Stimulated activated CD4-positive, alpha-beta T cell treated with anti-CD3 and anti-CD28 coated beads, Interleukin-1b, Interleukin-23, amount 100 ng/mL, for 24 hours (primary cell): Measurements from ENCODE around the gene UTP25.
"Not testable (repeated sequence)": the region's sequence is repeated elsewhere in the genome, so short reads cannot be mapped to it uniquely, and the experiment has no call there.

Experiments
- DNase-seq, 4 experiments: peaks; one replicate each; pipeline ENCODE4 v3.0.0-alpha.2; 2020; ENCODE audit warnings: low read depth in 4 of 4, low spot score in 1 of 4

Gene UTP25

DNA sequence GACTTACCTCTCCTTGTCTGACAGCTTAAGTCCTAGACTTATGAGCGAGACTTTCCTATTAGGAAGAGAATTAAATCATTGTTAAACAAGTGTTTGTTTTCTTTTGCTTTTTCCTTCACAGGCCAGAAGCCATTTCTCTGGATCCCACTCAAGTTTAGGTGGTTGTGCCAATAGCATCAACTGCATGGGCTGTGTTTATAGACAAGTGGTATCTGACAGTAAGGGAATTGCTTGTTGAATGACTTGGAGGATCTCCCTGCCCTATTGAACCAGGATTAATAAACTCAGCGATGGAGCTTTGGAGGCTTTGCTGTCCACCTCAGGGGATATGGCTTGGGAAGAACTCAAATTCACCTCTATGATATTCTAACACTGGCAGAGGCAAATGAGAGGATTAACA lies 43.7 kb downstream of the UTP25 start:
- DNase-seq: no peak

DNA sequence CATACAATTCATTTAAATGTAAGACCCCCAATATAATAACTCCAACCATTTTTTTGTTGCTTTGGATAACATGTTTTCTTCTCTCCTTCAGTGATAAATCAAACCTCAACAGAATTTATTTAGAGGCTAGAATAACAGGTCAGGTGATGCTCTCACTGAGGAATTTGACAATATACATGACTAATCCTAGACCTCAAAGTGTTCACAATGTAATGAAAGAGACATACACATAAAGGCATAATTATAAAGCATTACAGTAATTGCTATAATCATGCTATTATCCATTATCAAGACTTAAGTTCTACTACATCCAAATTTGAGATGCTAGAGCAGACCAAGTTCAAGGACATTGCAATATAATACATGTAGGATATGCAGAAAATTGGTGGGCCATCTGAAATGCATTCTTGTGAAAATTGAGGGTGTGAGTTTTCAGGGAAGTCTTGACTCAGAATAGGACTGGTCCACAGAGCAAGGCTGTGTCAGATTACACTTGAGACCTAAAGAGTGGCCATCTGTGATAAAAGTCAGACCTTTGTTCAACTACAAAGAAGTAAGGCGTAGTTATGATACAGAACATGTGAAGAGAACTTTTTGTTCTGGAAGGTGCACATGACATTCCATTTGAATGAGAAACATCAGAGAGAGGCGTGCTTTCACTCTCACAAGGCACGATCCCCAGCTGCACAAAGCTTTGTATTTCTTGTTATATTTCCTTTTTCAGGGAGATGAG lies 45.5 kb downstream of the UTP25 start:
- no peak for DNase-seq

DNA sequence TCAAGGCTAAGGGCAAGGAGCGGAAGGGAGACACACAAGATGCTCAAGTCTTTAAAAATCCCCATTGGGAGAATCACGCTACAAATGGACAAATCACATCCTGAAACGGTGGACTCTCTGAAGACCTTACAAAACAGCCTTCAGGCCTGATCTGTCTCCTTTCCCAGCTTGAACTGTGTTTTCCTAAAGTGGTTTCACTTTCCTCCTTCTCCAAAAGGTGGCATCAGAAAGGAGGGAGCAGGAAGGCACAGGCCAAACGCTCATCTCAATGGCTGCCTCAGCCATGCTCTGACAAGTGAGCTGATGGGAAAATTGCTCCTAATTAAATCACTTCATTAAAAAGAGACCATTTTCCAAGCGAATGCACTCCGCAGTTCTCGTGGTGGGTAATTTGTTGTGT lies 47.7 kb downstream of the UTP25 start:
- no peak for DNase-seq

DNA sequence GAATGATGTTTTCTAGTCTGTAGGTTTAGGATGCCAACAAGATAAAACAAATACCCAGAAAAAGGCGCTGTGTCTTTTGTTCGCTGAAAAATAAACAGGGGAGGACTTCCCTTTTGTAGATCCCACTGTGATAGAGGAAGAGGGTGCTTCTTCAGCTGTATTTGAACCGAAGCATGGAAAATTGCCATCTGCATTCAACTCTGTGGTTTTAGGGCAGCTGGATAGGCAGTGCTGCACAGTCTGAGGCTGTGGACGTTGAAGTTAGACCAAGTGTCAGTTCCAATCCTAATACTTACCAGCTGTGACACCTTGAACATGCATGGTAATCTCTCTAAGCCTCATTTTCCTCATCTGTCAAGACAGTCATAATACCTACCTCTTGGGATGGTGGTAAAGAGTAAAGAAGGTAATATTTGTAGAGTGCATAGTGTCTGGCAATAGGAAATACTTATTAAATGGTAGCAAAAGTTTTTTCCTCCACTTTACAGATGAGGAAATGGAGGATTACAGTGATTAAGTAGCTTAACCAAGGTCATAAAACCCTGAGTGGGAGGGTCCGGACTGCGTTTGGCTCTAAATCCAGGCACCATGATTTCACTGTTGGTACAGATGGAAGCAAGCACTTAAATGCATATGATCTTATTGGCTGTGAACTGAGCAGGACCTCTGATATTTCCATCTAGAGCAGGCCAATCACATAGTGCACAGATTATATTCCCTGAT lies 48.5 kb downstream of the UTP25 start:
- no peak for DNase-seq

DNA sequence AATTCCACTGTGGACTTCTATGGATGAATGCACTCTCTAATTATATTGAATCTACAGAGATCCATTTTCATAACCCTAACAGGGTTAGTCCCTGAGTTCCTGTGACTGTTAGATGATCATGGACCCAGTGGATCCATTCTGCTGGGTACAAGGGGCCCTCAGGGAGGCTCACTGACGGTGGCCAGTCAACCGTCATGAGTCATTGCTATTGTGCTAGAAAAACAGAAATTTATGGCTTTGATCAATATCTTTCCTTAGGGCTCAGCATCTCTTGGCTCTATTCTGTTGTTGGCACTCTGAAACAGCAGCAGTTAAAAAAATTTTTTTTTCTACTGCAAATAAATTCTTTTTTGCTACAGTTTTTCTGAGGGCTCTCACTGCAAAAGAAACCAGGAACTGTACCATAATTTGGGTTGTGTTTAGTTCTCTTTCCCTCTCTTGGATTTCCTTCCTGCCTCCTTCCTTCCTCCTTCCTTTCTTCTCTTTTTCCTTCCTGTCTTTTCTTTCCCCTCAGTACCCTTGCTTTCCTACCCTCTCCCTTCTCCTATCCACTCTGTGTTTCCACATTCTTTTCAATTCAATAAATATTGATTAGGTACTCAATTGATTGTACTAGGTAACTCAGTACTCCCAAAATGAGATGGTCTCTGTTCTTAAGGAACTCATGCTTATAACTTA lies 49.5 kb downstream of the UTP25 start:
- no peak for DNase-seq

DNA sequence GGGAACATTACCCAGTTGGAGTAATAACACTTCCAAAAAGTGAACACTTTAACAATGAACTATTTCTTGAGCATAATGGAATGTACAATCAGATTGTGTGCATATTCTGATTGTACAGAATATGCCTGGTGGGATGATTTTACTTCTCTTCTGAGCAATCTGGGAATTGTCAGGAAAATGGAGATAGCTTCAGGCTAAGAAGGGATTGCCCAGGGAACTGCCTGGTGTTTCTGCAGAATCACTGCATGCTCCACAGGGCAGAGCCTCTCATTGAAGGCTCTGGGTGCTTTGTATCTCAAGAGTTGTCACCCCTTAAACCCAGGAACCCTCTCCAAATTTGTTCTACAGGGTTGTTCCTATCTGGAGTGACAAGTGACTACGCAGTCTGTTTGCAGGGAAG lies 51.2 kb downstream of the UTP25 start:
- no peak for DNase-seq

DNA sequence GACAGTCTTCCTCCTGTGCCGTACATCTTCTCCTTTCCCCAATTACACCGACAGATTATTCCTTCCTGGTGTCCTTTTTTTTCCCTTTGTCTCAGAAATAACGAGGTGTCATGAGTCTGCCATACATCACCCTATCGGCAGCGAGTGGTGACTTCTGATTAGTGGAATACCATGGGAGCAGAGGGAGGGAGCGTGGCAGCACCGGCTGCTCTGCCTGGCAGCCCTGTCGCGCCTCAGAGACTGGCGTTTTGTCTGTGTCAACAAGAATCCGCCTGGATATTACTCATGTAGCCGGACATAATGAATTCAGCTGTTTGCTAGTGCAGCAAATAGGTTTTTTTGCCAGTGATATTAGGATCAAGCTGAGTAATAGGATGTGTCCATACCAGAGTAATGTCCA lies 51.8 kb downstream of the UTP25 start:
- DNase-seq: no peak

DNA sequence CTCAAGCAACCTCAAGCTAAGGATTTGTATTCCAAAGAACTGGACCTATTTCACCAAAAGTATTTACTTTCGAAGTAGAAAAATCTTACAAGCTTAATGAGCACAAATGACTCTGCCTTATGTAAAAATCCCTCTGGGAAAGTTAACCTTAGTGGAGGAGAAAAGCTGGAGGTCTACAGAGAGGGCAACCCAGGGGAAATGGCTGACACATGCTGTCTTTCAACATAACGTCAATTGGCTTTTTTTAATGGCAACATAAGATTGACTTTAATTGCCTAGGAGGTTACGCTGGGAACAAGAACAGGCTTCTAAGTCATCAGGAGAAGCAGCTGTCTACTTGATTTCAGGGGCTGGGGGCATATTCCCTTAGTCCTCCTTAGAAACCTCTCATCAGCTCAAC lies 52.3 kb downstream of the UTP25 start:
- DNase-seq: no peak

DNA sequence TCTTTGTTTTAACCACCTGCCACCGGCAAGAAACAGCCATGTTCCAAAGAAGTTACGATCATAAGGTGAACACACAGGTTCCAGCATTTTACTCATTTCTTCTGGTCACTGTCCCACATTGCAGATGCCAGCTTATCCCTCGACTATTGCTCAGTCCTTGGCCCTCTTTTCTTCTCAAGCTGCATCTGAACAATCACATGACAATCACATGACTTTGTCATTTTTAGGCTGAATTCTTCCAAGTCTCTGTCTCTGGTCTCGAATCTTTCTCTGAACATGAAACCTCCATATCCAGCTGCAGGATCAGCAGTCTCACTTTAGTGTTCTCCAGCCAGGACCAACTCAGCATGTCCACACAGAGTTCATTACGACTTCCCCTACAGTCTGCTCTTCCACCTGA lies 53.8 kb downstream of the UTP25 start:
- no peak for DNase-seq

DNA sequence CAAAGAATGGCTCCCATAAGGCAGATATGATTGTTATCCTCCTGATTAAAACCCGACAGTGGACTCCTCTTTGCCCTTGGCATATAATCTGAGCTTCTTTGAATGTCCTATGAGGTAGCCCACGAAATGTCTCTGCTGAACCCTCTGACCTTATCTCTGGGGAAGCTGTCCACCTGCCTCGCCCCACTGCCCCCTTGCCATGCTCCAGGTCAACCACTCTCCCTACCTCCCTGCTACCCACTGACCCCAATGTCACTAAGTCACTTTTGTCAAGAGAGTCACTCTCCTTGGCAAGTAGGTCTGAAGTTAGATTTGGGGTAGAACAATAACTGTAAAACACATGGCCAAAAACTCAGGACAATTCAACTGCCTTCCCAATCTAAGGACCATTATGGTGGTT lies 54.5 kb downstream of the UTP25 start:
- DNase-seq: no peak

DNA sequence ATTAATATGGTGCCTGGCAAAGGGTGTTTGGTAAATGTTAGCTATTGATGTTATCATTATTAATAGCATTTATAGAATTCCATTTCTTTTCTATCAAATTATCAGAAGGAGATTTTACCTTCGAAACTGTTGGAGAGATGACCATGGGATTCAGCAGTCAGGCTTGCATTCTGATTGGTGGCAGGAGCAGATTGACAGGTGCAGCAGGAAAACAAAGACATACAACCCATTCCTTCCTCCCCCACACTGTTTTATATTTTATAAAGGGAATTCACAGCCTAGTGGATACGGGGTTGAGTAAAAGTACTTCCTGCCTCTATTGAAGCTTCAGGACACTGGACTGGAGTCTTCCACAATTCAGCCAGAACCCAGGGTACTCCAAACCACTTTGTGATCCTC lies 55.2 kb downstream of the UTP25 start:
- no peak for DNase-seq

DNA sequence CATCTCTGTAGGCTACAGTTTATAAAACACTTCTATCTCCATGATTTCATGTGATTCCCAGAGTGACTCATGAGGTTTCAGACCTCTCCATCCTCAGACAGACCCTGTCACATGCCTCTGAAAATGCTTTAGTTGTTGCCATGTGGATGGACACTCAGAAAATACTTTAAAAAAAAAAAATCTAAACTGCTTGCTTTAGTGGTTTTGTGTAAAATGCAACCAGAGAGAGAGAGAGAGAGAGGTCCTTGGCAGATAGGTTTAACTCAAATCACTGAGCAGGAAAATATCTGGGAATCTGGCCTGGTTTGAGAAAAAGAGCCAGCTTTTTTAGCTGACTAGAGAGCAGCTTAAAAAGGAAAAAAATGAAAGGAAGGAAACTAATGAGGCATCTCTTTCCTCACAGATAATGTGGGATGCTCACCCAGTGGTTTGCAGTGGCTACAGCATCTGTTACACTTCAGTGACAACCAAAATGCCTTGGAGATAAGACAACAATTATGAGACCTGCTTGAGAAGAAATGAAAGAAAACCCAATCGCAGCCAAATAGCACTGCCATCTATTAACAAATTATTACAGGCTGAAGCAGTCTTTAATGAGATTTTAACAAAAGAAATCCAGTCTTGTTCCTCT lies 55.7 kb downstream of the UTP25 start:
- no peak for DNase-seq

DNA sequence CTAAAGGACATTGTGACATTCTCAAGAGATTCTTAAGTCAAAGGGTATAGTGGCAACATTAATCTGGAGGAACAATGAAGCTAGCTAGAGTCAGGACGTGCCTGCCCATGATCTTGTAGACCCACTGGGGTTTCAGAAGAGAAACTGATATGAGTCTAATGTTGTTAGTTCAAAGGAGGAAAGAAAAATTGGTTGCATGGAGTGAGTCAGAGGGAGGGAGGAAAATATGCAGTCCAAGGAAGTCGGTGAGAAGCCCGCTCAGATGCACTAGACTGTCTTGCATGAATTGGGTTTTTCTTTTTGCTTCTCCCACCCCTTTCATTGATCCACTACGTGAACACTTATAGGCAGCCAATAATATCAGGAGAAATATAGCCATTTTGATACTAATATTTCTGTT lies 56.5 kb downstream of the UTP25 start:
- DNase-seq: no peak

DNA sequence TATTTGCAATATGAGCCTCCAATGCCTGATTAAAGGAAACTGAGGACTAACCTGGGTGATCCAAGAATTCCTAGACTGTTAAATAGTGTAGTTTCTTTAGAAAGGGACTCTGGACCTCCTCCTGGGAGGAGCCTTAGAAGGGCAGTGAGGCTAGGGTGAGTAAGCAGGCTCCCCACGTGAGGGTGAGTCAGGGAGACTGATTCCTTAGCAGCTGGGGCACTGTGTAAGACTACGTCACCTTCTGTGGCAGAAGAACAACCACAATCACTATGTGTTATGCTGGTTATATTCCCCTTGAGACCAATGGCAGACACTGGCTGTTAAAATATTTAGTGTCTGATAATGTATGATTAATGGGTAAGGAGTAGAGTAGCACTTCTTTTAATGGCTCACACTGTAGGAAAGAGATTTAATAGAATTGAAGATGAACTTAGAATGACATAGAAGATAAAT lies 56.9 kb downstream of the UTP25 start:
- peak; percentile 4 to 46 (median 10) for DNase-seq

DNA sequence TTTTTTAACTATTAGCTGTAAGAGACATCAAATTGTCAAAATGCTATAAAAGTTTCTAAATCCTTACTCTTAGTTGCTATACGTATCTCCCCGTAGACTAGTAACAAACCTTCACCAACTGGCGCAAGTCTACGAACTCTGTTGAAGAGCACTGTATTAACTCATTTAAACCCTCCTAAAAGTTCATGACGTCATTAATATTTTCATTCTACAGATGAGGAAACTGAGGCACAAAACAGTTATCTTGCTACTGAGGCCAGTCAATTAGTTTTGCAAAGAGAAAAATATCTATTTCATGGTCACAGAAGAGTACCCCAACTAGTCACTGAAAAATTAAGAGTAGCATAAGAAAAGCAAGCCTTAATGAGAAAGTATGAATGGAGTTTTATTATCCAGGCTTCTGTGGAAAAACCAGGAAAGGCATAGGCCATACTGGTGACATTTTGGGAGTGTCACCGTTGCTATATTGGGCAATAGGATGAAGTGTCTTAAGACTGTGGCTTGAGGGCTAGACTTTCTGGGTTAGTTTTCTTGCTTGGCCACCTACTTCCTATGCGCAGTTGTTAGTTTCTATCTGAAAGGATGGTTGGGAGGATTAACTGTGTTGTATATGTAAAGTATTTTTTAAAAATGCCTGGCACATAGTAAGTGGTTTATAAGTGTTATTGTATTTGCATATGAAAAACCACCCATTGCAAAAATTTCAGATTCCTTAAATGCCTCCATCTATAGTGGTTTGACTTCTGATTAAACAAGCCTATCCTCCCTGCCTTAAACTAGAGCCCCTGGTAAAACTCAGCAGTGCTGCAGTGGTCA lies 57.8 kb downstream of the UTP25 start:
- no peak for DNase-seq

DNA sequence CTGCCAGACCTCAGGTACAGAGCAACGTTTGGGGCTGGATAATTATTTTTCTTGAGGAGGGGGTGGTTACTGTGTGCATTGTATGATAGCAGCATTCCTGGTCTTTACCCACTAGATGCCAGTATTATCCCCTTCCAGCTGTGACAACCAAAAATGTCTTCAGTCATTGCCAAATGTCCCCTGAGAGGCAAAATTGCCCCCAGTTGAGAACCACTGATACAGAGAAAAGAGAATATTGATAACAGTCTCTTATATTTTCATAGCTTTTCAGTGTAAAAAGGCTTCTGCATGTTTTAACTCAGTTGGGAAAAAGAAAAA lies 58.4 kb downstream of the UTP25 start:
- DNase-seq: no peak

DNA sequence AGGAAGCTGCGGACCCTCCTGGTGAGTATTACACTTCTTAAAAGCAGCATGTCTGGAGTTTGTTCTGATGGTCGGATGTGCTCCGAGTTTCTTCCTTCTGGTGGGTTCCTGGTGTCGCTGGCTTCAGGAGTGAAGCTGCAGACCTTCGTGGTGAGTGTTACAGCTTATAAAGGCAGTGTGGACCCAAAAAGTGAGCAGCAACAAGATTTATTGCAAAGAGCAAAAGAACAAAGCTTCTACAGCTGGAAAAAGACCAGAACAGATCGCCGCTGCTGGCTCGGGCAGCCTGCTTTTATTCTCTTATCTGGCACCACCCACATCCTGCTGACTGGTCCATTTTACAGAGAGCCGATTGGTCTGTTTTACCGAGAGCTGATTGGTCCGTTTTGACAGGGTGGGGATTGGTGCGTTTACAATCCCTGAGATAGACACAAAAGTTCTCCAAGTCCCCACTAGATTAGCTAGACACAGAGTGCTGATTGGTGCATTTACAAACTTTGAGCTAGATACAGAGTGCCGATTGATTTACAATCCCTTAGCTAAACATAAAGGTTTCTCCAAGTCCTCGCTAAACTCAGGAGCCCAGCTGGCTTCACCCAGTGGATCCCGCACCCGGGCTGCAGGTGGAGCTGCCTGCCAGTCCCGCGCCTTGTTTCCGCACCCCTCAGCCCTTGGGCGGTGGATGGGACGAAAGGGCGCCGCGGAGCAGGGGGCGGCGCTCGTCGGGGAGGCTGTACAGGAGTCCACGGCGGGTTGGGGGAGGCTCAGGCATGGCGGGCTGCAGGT lies 60.7 kb downstream of the UTP25 start:
- DNase-seq: not testable (repeated sequence)

DNA sequence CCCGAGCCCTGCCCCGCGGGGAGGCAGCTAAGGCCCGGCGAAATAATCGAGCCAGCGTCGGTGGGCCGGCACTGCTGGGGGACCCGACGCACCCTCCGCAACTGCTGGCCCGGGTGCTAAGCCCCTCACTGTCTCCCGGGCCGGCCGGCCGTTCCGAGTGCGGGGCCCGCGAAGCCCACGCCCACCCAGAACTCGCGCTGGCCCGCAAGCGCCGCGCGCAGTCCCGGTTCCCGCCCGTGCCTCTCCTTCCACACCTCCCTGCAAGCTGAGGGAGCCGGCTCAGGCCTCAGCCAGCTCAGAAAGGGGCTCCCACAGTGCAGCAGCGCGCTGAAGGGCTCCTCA lies 61.3 kb downstream of the UTP25 start:
- DNase-seq: no peak

DNA sequence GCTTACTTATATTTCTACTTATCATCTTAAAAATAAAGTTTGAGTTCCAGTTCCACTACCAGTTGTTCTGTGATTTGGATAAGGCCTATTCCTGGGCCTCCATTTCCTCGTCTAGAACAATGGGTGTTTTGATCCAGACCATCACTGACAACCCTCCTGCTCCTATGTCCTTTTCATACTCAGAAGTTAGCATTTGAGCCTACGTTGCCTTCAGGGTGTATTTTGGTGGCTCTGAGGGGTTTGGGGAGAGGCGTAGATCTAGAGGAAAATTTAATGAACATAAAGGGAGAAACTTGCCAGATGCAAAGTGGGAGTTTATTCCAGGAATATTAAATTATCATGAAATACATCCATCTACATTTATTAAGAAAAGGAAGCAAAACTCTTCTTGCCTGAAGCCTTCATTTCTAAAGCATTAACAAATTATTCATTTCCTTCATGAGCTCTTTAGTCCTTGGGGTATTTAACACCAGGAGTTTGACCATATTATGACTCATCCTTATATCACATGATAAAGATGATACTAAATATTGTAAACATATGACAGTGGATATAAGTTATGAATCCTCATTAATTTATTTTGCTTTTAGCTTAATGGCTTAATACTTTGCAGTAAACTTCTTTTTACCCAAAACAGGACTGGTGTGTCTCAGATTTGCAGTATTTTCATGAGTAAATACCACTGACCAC lies 63.0 kb downstream of the UTP25 start:
- no peak for DNase-seq

DNA sequence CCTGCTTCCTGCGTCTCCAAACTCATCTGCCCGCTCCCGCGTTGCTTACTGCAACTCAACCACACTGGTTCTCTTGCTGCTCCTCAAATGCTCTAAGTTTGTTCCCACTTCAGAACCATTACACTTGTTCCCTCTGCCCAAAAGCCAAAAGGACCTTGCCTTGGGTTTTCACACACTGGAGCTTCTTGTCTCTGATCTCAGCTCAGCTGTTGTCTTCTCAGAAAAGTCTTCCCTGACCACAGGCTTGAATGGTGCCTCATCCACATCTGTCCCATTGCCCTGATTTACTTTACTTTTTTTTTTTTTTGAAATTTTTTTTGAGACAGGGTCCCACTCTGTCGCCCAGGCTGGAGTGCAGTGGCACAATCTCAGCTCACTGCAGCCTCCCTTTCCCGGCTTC lies 66.0 kb downstream of the UTP25 start:
- no peak for DNase-seq
